ENCODE data around the gene APOA5. TPM values are rescaled to one million over a fixed set of nuclear protein-coding genes. Genes with fewer than 3 reads are reported as not detected.

Gene APOA5
- total and polyA plus RNA-seq, 2 of the 4 experiments (the other 2 are of a cell fraction): not detected

DNA sequence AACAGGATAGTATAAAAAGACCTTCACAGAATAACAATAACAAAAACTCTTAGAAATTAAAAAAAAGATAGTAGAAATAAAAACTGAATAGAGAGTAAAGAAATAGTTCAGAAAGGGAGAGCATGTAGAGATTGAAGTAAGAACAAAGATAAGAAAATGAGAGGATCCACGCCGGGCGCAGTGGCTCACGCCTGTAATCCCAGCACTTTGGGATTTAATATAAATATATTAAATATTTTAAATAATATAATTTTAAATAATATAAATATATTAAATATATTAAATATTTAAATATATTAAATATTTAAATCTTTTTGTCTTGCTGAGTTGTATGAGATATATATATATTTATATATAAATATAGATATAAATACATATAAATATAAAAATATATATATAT lies 20.4 kb upstream of the APOA5 start:
- Histone ChIP-seq H3K4me1 (ENCODE audit: control insufficient read depth, insufficient read depth, low read length) (peaks cover 3% of the 10 kb centered on the region; the same call in 1 of the 2 replicates), H4K20me1 (ENCODE audit: insufficient read depth, low read length) (no peaks in the 10 kb centered on the region), H3K23ac (ENCODE audit: low read depth, low read length) (no peak overlapping the region), H4K91ac (ENCODE audit: insufficient read depth, low read depth, low read length) (no peak overlapping the region), H3K36me3 (ENCODE audit: control insufficient read depth, insufficient read depth, low read length) (no peaks in the 10 kb centered on the region), H2AK5ac (ENCODE audit: low read depth, low read length) (no peak overlapping the region), H3K9ac (ENCODE audit: low read depth, low read length) (no peak overlapping the region), H2BK20ac (ENCODE audit: low read depth, low read length) (no peak overlapping the region), H3K9me3 (ENCODE audit: control insufficient read depth, insufficient read depth, low read length) (peaks cover 3% of the 10 kb centered on the region), H2BK120ac (ENCODE audit: low read depth, low read length) (no peak overlapping the region), H4K5ac (ENCODE audit: low read depth, low read length) (no peak overlapping the region), H4K8ac (ENCODE audit: low read depth in 2 of 2, low read length in 2 of 2) (no peak overlapping the region), H3K4me3 (ENCODE audit: insufficient read depth, low read depth, low read length) (no peak overlapping the region), H3K4me2 (ENCODE audit: low read depth, low read length) (no peak overlapping the region), H3K27me3 (ENCODE audit: control insufficient read depth, insufficient read depth, low read length) (peaks cover 4% of the 10 kb centered on the region; the same call in 1 of the 2 replicates), H3K18ac (ENCODE audit: low read depth, low read length) (no peak overlapping the region), H3K79me1 (ENCODE audit: low read depth in 1 of 2, low read length in 2 of 2) (no peaks in the 10 kb centered on the region), H3K14ac (replicated peaks; ENCODE audit: low read depth, low read length) (no peak overlapping the region), H3K56ac (ENCODE audit: extremely low read depth, insufficient read depth, low read length) (no peak overlapping the region), H2BK5ac (ENCODE audit: low read depth, low read length, poor library complexity, severe bottlenecking) (no peak overlapping the region), H2AK9ac (replicated peaks; ENCODE audit: low read depth, low read length, poor library complexity) (no peak overlapping the region), H3K27ac (ENCODE audit: insufficient read depth, low read length) (no peak overlapping the region), H2AFZ (replicated peaks; ENCODE audit: low read length, poor library complexity) (no peak overlapping the region), H2BK15ac (ENCODE audit: low read depth, low read length) (no peak overlapping the region), H3K4ac (ENCODE audit: low read depth, low read length) (no peak overlapping the region), H3K9me1 (ENCODE audit: insufficient read depth, low read length) (no peaks in the 10 kb centered on the region)
- in situ Hi-C loops (cut with MboI; ENCODE audit: low sequenced_read_pairs) (no loop called here), intact Hi-C loops (cut with micrococcal nuclease) (no loop called here), dilution Hi-C loops (cut with HindIII; ENCODE audit: low sequenced_read_pairs, unreplicated experiment) (no loop called here)
- ATAC-seq (ENCODE audit: low read depth) (no peak), DNase-seq (no peak)
- ChIA-PET CTCF (no interaction called here), POLR2A (ENCODE audit: unreplicated experiment) (no interaction called here)
- BruUV-seq (replicated peaks): no TSS peak
- TF ChIP-seq MAZ (IDR thresholded peaks at IDR 0.05; ENCODE audit: borderline replicate concordance, low read depth, low read length) (no peak), MXI1 (IDR thresholded peaks at IDR 0.05; ENCODE audit: borderline replicate concordance, low read depth, low read length) (no peak)
- no CpG with 5 or more reads among the region's 4 CpGs for WGBS, 2 experiments (ENCODE audit: extremely low coverage in 2 of 2, insufficient read length in 1 of 2)

All from IMR-90 (cell line).